GM23338 (cell line): ENCODE measurements around the gene PRRC2A.
A peak's percentile ranks its signal among the peaks of the same experiment; 100 is the strongest.

Experiments
- CREB1 ChIP-seq: fragments of 250-450 bp; sonication (Bioruptor Pico); IDR thresholded peaks from 2 replicates; pipeline ENCODE4 v1.5.0; 2020; ENCODE audit warnings: low read depth, mild to moderate bottlenecking, moderate library complexity
- EZH2 ChIP-seq: fragments of 200-600 bp; sonication (generic); IDR thresholded peaks from one replicate; pipeline ENCODE4 v1.8.0; 2017; ENCODE audit warnings: antibody characterized with exemption, mild to moderate bottlenecking, low read depth; ENCODE audit not compliant: unreplicated experiment
- EZH2phosphoT487 ChIP-seq: fragments of 200-600 bp; sonication (generic); IDR thresholded peaks from one replicate; pipeline ENCODE4 v1.8.1; 2018; ENCODE audit warnings: antibody characterized with exemption; ENCODE audit not compliant: unreplicated experiment
- JUNB ChIP-seq: IDR thresholded peaks from one replicate; pipeline ENCODE4 v1.6.1; 2016; ENCODE audit warnings: antibody characterized with exemption; ENCODE audit not compliant: unreplicated experiment
- NANOG ChIP-seq: IDR thresholded peaks from 2 replicates; pipeline ENCODE4 v1.6.1; 2016; ENCODE audit warnings: antibody characterized with exemption, borderline replicate concordance
- POLR2AphosphoS5 ChIP-seq: IDR thresholded peaks from 2 replicates; pipeline ENCODE4 v1.6.1; 2016; ENCODE audit warnings: antibody characterized with exemption, low read depth
- STAT1 ChIP-seq: IDR thresholded peaks from one replicate; pipeline ENCODE4 v1.6.1; 2016; ENCODE audit warnings: antibody characterized with exemption; ENCODE audit not compliant: unreplicated experiment
- ZNF114 ChIP-seq: fragments of 250-450 bp; sonication (Bioruptor Pico); IDR thresholded peaks from 2 replicates; pipeline ENCODE4 v1.5.0; 2020; ENCODE audit warnings: mild to moderate bottlenecking, moderate library complexity
- ZNF331 ChIP-seq: fragments of 250-450 bp; sonication (Bioruptor Pico); IDR thresholded peaks from 2 replicates; pipeline ENCODE4 v1.5.0; 2020; ENCODE audit warnings: low read depth, mild to moderate bottlenecking, moderate library complexity
- TF ChIP-seq, protein P1 (sequence below), 2 experiments: fragments of 200-600 bp in 1 of 2; sonication (generic) in 1 of 2; conservative IDR thresholded peaks; 2 replicates each; pipeline versions ENCODE4 v1.5.1 to v1.6.1; 2016 to 2017; ENCODE audit warnings: antibody characterized with exemption in 2 of 2, low read depth in 2 of 2, mild to moderate bottlenecking in 2 of 2, moderate library complexity in 1 of 2
- TF ChIP-seq, protein P2 (sequence below): IDR thresholded peaks from one replicate; pipeline ENCODE4 v1.6.1; 2018; ENCODE audit warnings: antibody characterized with exemption; ENCODE audit not compliant: unreplicated experiment
- TF ChIP-seq, protein P3 (sequence below): IDR thresholded peaks from 2 replicates; pipeline ENCODE4 v1.6.1; 2016; ENCODE audit warnings: antibody characterized with exemption
- TF ChIP-seq, protein P4 (sequence below): fragments of 250-450 bp; sonication (Bioruptor Pico); IDR thresholded peaks from 2 replicates; pipeline ENCODE4 v1.5.0; 2020; ENCODE audit warnings: mild to moderate bottlenecking, moderate library complexity

DNA sequence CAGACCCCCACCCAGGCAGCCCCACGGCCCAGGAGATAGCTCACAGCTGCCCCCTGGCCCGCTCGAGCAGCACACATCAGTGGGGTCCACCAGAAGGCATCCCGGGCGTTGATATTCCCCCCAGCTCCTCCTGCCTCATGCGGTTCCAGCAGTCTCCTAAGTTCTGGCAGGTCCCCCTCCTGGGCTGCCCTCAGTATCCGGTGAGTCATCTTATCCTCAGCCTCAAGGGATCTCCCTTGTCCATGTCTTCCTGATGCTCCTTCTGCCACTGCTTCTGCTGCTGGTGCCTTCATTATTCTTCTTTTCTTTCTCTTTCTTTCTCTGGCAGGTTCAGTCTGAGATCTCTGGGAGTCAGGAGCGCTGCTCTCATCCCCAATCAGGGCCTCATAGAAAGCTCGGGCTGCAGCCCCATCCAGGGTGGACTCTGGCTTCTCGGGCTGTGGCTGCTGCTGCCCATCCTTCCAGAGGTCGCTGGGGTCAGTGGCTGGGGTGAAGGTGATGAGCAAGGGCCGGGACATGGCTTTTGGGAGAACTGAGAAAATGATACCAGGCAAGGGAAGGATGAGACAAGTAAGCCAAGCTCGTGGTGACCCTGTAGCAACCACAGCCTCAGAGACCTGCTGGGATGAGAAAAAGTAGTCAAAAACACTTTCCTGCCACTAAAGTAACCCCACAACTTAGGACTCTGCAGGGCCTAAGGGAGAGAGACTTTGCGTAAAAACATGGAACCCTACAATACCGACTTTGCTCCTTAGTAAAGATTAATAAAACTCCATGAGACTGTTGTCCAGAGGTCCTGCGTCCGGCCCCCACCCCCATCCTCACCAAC is 43.7 kb downstream of the PRRC2A start:
- TF ChIP-seq, protein P1, sequence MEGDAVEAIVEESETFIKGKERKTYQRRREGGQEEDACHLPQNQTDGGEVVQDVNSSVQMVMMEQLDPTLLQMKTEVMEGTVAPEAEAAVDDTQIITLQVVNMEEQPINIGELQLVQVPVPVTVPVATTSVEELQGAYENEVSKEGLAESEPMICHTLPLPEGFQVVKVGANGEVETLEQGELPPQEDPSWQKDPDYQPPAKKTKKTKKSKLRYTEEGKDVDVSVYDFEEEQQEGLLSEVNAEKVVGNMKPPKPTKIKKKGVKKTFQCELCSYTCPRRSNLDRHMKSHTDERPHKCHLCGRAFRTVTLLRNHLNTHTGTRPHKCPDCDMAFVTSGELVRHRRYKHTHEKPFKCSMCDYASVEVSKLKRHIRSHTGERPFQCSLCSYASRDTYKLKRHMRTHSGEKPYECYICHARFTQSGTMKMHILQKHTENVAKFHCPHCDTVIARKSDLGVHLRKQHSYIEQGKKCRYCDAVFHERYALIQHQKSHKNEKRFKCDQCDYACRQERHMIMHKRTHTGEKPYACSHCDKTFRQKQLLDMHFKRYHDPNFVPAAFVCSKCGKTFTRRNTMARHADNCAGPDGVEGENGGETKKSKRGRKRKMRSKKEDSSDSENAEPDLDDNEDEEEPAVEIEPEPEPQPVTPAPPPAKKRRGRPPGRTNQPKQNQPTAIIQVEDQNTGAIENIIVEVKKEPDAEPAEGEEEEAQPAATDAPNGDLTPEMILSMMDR (conservative IDR thresholded peaks at IDR 0.05; ENCODE audit: low read depth in 2 of 2) = peak in 1 of 2 experiments; percentile 8; a peak in 1 of 4 replicates
- TF ChIP-seq EZH2 = no peak
- TF ChIP-seq EZH2phosphoT487 = no peak
- no peak for TF ChIP-seq CREB1 (CRISPR knock-in tag)
- TF ChIP-seq JUNB = no peak
- no peak for TF ChIP-seq POLR2AphosphoS5
- TF ChIP-seq, protein P2, sequence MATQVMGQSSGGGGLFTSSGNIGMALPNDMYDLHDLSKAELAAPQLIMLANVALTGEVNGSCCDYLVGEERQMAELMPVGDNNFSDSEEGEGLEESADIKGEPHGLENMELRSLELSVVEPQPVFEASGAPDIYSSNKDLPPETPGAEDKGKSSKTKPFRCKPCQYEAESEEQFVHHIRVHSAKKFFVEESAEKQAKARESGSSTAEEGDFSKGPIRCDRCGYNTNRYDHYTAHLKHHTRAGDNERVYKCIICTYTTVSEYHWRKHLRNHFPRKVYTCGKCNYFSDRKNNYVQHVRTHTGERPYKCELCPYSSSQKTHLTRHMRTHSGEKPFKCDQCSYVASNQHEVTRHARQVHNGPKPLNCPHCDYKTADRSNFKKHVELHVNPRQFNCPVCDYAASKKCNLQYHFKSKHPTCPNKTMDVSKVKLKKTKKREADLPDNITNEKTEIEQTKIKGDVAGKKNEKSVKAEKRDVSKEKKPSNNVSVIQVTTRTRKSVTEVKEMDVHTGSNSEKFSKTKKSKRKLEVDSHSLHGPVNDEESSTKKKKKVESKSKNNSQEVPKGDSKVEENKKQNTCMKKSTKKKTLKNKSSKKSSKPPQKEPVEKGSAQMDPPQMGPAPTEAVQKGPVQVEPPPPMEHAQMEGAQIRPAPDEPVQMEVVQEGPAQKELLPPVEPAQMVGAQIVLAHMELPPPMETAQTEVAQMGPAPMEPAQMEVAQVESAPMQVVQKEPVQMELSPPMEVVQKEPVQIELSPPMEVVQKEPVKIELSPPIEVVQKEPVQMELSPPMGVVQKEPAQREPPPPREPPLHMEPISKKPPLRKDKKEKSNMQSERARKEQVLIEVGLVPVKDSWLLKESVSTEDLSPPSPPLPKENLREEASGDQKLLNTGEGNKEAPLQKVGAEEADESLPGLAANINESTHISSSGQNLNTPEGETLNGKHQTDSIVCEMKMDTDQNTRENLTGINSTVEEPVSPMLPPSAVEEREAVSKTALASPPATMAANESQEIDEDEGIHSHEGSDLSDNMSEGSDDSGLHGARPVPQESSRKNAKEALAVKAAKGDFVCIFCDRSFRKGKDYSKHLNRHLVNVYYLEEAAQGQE = no peak
- TF ChIP-seq STAT1 = no peak
- TF ChIP-seq NANOG = no peak
- no peak for TF ChIP-seq ZNF331
- TF ChIP-seq, protein P3, sequence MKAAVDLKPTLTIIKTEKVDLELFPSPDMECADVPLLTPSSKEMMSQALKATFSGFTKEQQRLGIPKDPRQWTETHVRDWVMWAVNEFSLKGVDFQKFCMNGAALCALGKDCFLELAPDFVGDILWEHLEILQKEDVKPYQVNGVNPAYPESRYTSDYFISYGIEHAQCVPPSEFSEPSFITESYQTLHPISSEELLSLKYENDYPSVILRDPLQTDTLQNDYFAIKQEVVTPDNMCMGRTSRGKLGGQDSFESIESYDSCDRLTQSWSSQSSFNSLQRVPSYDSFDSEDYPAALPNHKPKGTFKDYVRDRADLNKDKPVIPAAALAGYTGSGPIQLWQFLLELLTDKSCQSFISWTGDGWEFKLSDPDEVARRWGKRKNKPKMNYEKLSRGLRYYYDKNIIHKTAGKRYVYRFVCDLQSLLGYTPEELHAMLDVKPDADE = no peak
- TF ChIP-seq, protein P4, sequence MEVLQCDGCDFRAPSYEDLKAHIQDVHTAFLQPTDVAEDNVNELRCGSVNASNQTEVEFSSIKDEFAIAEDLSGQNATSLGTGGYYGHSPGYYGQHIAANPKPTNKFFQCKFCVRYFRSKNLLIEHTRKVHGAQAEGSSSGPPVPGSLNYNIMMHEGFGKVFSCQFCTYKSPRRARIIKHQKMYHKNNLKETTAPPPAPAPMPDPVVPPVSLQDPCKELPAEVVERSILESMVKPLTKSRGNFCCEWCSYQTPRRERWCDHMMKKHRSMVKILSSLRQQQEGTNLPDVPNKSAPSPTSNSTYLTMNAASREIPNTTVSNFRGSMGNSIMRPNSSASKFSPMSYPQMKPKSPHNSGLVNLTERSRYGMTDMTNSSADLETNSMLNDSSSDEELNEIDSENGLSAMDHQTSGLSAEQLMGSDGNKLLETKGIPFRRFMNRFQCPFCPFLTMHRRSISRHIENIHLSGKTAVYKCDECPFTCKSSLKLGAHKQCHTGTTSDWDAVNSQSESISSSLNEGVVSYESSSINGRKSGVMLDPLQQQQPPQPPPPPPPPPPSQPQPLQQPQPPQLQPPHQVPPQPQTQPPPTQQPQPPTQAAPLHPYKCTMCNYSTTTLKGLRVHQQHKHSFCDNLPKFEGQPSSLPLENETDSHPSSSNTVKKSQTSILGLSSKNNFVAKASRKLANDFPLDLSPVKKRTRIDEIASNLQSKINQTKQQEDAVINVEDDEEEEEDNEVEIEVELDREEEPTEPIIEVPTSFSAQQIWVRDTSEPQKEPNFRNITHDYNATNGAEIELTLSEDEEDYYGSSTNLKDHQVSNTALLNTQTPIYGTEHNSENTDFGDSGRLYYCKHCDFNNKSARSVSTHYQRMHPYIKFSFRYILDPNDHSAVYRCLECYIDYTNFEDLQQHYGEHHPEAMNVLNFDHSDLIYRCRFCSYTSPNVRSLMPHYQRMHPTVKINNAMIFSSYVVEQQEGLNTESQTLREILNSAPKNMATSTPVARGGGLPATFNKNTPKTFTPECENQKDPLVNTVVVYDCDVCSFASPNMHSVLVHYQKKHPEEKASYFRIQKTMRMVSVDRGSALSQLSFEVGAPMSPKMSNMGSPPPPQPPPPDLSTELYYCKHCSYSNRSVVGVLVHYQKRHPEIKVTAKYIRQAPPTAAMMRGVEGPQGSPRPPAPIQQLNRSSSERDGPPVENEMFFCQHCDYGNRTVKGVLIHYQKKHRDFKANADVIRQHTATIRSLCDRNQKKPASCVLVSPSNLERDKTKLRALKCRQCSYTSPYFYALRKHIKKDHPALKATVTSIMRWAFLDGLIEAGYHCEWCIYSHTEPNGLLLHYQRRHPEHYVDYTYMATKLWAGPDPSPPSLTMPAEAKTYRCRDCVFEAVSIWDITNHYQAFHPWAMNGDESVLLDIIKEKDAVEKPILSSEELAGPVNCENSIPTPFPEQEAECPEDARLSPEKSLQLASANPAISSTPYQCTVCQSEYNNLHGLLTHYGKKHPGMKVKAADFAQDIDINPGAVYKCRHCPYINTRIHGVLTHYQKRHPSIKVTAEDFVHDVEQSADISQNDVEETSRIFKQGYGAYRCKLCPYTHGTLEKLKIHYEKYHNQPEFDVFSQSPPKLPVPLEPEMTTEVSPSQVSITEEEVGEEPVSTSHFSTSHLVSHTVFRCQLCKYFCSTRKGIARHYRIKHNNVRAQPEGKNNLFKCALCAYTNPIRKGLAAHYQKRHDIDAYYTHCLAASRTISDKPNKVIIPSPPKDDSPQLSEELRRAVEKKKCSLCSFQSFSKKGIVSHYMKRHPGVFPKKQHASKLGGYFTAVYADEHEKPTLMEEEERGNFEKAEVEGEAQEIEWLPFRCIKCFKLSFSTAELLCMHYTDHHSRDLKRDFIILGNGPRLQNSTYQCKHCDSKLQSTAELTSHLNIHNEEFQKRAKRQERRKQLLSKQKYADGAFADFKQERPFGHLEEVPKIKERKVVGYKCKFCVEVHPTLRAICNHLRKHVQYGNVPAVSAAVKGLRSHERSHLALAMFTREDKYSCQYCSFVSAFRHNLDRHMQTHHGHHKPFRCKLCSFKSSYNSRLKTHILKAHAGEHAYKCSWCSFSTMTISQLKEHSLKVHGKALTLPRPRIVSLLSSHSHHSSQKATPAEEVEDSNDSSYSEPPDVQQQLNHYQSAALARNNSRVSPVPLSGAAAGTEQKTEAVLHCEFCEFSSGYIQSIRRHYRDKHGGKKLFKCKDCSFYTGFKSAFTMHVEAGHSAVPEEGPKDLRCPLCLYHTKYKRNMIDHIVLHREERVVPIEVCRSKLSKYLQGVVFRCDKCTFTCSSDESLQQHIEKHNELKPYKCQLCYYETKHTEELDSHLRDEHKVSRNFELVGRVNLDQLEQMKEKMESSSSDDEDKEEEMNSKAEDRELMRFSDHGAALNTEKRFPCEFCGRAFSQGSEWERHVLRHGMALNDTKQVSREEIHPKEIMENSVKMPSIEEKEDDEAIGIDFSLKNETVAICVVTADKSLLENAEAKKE (CRISPR knock-in tag) = no peak
- no peak for TF ChIP-seq ZNF114
